PC-9 (cell line): ENCODE data around the gene THPO. TPM values are rescaled to one million over a fixed set of nuclear protein-coding genes. Genes with fewer than 3 reads are reported as not detected.
A peak's percentile ranks its signal among the peaks of the same experiment; 100 is the strongest.

Source experiments
- Bru-seq: library from RNA; stranded (reverse); fragments of 400-500 nt; gene quantifications from one replicate; lab custom pipeline; 2021; lab: Mats Ljungman, UMichigan
- BruChase-seq, 2 experiments: library from RNA; stranded (reverse); fragments of 400-500 nt; gene quantifications; one replicate each; lab custom pipeline; 2021; lab: Mats Ljungman, UMichigan
- BruUV-seq: library from RNA; stranded (reverse); fragments of 400-500 nt; replicated peaks from 2 replicates; lab custom pipeline; 2021; lab: Mats Ljungman, UMichigan
- CTCF ChIA-PET: fragments of 300-600 bp; sonication (Branson Sonifier 250); formaldehyde crosslinking; loops from one replicate; lab custom pipeline; 2022; ENCODE audit warnings: antibody characterized with exemption; lab: Charles Lee
- POLR2A ChIA-PET: fragments of 300-600 bp; sonication (Branson Sonifier 250); formaldehyde crosslinking; loops from one replicate; lab custom pipeline; 2022; ENCODE audit warnings: antibody characterized with exemption; ENCODE audit not compliant: unreplicated experiment; lab: Charles Lee
- DNase-seq, 2 experiments: peaks; one replicate each; pipeline versions ENCODE4 v3.0.0 to v3.0.0-alpha.2; 2015 to 2022; ENCODE audit warnings: mixed read lengths in 1 of 2
- H2AFZ ChIP-seq: fragments of 200-600 bp; sonication (generic); 2 replicates; pipeline ENCODE4 v1.8.1; 2017; ENCODE audit warnings: antibody characterized with exemption
- H3F3A ChIP-seq: fragments of 200-600 bp; sonication (generic); 2 replicates; pipeline ENCODE4 v1.8.1; 2017; ENCODE audit warnings: antibody characterized with exemption, mild to moderate bottlenecking, low read depth; ENCODE audit not compliant: insufficient read depth
- H3K27ac ChIP-seq: fragments of 200-600 bp; sonication (generic); 2 replicates; pipeline ENCODE4 v1.6.1; 2016; ENCODE audit warnings: mixed run types
- H3K27me3 ChIP-seq: fragments of 200-600 bp; sonication (generic); 2 replicates; pipeline ENCODE4 v1.6.1; 2016; ENCODE audit warnings: low read depth, mixed run types; ENCODE audit not compliant: insufficient read depth
- H3K36me3 ChIP-seq: fragments of 200-600 bp; sonication (generic); 2 replicates; pipeline ENCODE4 v1.6.1; 2016; ENCODE audit warnings: low read depth, mixed run types
- H3K4me1 ChIP-seq: fragments of 200-600 bp; sonication (generic); replicated peaks from 2 replicates; pipeline ENCODE4 v1.6.1; 2016; ENCODE audit warnings: mixed run types; ENCODE audit not compliant: insufficient read depth
- H3K4me2 ChIP-seq: fragments of 200-600 bp; sonication (generic); 2 replicates; pipeline ENCODE4 v1.6.1; 2017; ENCODE audit warnings: mixed run types
- H3K4me3 ChIP-seq: fragments of 200-600 bp; sonication (generic); 2 replicates; pipeline ENCODE4 v1.6.1; 2016; ENCODE audit warnings: mixed run types
- H3K79me2 ChIP-seq: fragments of 200-600 bp; sonication (generic); 2 replicates; pipeline ENCODE4 v1.6.1; 2017; ENCODE audit warnings: low read depth, mixed run types
- H3K9me2 ChIP-seq: fragments of 200-600 bp; sonication (generic); 2 replicates; pipeline ENCODE4 v1.8.1; 2017; ENCODE audit warnings: mild to moderate bottlenecking; ENCODE audit not compliant: insufficient read depth
- H3K9me3 ChIP-seq: fragments of 200-600 bp; sonication (generic); 2 replicates; pipeline ENCODE4 v1.8.1; 2016; ENCODE audit warnings: low read depth; ENCODE audit not compliant: insufficient read depth
- H4K20me1 ChIP-seq: fragments of 200-600 bp; sonication (generic); 2 replicates; pipeline ENCODE4 v1.8.1; 2017; ENCODE audit not compliant: insufficient read depth
- CTCF ChIP-seq: fragments of 200-600 bp; sonication (generic); conservative IDR thresholded peaks from 2 replicates; pipeline ENCODE4 v1.6.1; 2017; ENCODE audit warnings: mixed run types, antibody characterized with exemption, mild to moderate bottlenecking, moderate library complexity
- EZH2 ChIP-seq: fragments of 200-600 bp; sonication (generic); IDR thresholded peaks from 2 replicates; pipeline ENCODE4 v1.8.0; 2017; ENCODE audit warnings: antibody characterized with exemption, low read depth
- intact Hi-C: fragments of 100-400 bp; cut with micrococcal nuclease; formaldehyde crosslinking; loops from one replicate; pipeline ENCODE4 v1.10.0; 2022; ENCODE audit not compliant: unreplicated experiment
- long read RNA-seq: library from polyadenylated mRNA; stranded (forward); transcript quantifications from one replicate; pipeline ENCODE4 v2.0.0, GENCODE V29; 2022
- total RNA-seq: library from RNA; stranded (reverse); gene quantifications from 2 replicates; pipeline ENCODE4 v1.2.3, GENCODE V29; 2021

The THPO gene
- total RNA-seq = not detected in 2 replicates
- Bru-seq, nascent RNA = not detected
- percentile 6 among the genes with signal in this experiment for BruChase-seq, experiment 1, labeled RNA remaining after a 2-hour chase
- not detected for BruChase-seq, experiment 2, labeled RNA remaining after a 6-hour chase
- long read RNA-seq = 0 reads

- ChIA-PET CTCF (interaction anchor here (0.6 kb wide), 1 partner anchor 27 kb away, joined by 6 read pairs; no protein-coding TSS in a partner anchor), POLR2A (no interaction called here)
- intact Hi-C loops = no loop called here
- Histone ChIP-seq H3K4me3 (no peak within 1 kb of the TSS), H3K36me3 (no peaks in the 10 kb centered on the region), H3K9me3 (no peaks in the 10 kb centered on the region), H3K27me3 (peaks cover 88% of the 10 kb centered on the region), H3K9me2 (no peaks in the 10 kb centered on the region), H3K79me2 (no peaks in the 10 kb centered on the region), H3K4me1 (no peaks in the 10 kb centered on the region), H3F3A (no peaks in the 10 kb centered on the region), H3K27ac (no peak within 1 kb of the TSS), H3K4me2 (no peak within 1 kb of the TSS), H2AFZ (no peak within 1 kb of the TSS), H4K20me1 (no peaks in the 10 kb centered on the region)
- BruUV-seq = no TSS peak
- no peak for DNase-seq
- TF ChIP-seq CTCF (no peak), EZH2 (no peak)
Measured at GRCh38 chr3:184377882-184378445, at the start of gene THPO. TSS of gene THPO (minus strand) at chr3:184378207. CDS start at chr3:184376259, 1,948 bp downstream.

- H3K36me3 ChIP-seq = no peaks in the 10 kb centered on the region
- POLR2A ChIA-PET = no interaction called here
- no peaks in the 10 kb centered on the region for H3K4me1 ChIP-seq
- no peak overlapping the region for H2AFZ ChIP-seq
- DNase-seq = no peak
- H3F3A ChIP-seq = no peaks in the 10 kb centered on the region
- no peak overlapping the region for H3K27ac ChIP-seq
- no peak overlapping the region for H3K4me2 ChIP-seq
- 0 out of 2 replicates have a peak, but pooled peaks cover 4% of the 10 kb centered on the region for H3K9me3 ChIP-seq
- no TSS peak for BruUV-seq
- intact Hi-C loops = no loop called here
- H4K20me1 ChIP-seq = no peaks in the 10 kb centered on the region
- H3K4me3 ChIP-seq = no peak overlapping the region
- TF ChIP-seq EZH2 (no peak), CTCF (no peak)
- CTCF ChIA-PET = no interaction called here
- no peaks in the 10 kb centered on the region for H3K27me3 ChIP-seq
- H3K9me2 ChIP-seq = no peaks in the 10 kb centered on the region
- H3K79me2 ChIP-seq = no peaks in the 10 kb centered on the region
Measured at GRCh38 chr3:184426691-184427141, 48.7 kb upstream of the THPO start.

- no peak for TF ChIP-seq CTCF
- TF ChIP-seq EZH2 = no peak
- Histone ChIP-seq H3K27me3 (no peaks in the 10 kb centered on the region), H3K79me2 (no peaks in the 10 kb centered on the region), H2AFZ (no peak overlapping the region), H3K4me3 (no peak overlapping the region), H3K9me2 (no peaks in the 10 kb centered on the region), H4K20me1 (no peaks in the 10 kb centered on the region), H3K36me3 (no peaks in the 10 kb centered on the region), H3K27ac (no peak overlapping the region), H3K4me2 (no peak overlapping the region), H3F3A (no peaks in the 10 kb centered on the region; the same call in 1 of the 2 replicates), H3K9me3 (0 out of 2 replicates have a peak, but pooled peaks cover 4% of the 10 kb centered on the region), H3K4me1 (no peaks in the 10 kb centered on the region)
- DNase-seq = peak in 1 of 2 experiments; percentile 33
- POLR2A ChIA-PET = no interaction called here
- intact Hi-C loops = no loop called here
- CTCF ChIA-PET = no interaction called here
- BruUV-seq = no TSS peak
Measured at GRCh38 chr3:184423561-184423960, 45.6 kb upstream of the THPO start.
